AG04450 (cell line): ENCODE measurements around the gene CDX1. TPM values are rescaled to one million over a fixed set of nuclear protein-coding genes. Genes with fewer than 3 reads are reported as not detected.

Experiments
- CTCF ChIA-PET: fragments of 300-600, 350-600 bp; formaldehyde crosslinking; extraction: SDS; loops from one replicate; lab custom pipeline; 2022; ENCODE audit warnings: antibody characterized with exemption, inconsistent platforms; lab: Charles Lee
- POLR2A ChIA-PET: fragments of 350-600 bp; formaldehyde crosslinking; extraction: SDS; loops from one replicate; lab custom pipeline; 2021; ENCODE audit warnings: antibody characterized with exemption, inconsistent platforms; lab: Yijun Ruan, JAX
- DNase-seq: peaks from one replicate; pipeline ENCODE4 v3.0.0-alpha.2; 2011; ENCODE audit warnings: low read depth, low spot score
- H3K27ac ChIP-seq: one replicate; pipeline ENCODE4 v1.5.1; 2012; ENCODE audit warnings: low read depth, low read length, control low read depth
- H3K27me3 ChIP-seq: one replicate; pipeline ENCODE4 v1.6.0; 2012; ENCODE audit warnings: low read length; ENCODE audit not compliant: control insufficient read depth, insufficient read depth
- H3K4me3 ChIP-seq: 2 replicates; pipeline ENCODE4 v1.5.1; 2011; ENCODE audit warnings: mild to moderate bottlenecking, low read depth, low read length, control low read depth
- H3K9me3 ChIP-seq: 2 replicates; pipeline ENCODE4 v1.5.1; 2012; ENCODE audit warnings: low read length; ENCODE audit not compliant: control insufficient read depth, insufficient read depth
- CTCF ChIP-seq: IDR thresholded peaks from 2 replicates; pipeline ENCODE4 v1.5.1; 2011; ENCODE audit warnings: low read depth, low read length, control low read depth, inconsistent platforms
- polyA plus RNA-seq: library from polyadenylated mRNA; depleted of rRNA; stranded (reverse); fragments of >200 nt; gene quantifications from 2 replicates; pipeline ENCODE4 v1.2.3, GENCODE V29; 2011

Gene CDX1
- polyA plus RNA-seq, 1 experiment: 0.30 TPM

- Histone ChIP-seq H3K4me3 (no peak overlapping the region), H3K27ac (no peak overlapping the region), H3K9me3 (no peaks in the 10 kb centered on the region; the same call in 1 of the 2 replicates), H3K27me3 (no peaks in the 10 kb centered on the region)
- no peak for DNase-seq
- ChIA-PET POLR2A (interaction anchor here (0.7 kb wide), 1 partner anchor 91 kb away, joined by 3 read pairs; no protein-coding TSS in a partner anchor), CTCF (no interaction called here)
- no peak for TF ChIP-seq CTCF
Observed at GRCh38 chr5:150125334-150125733, 41.2 kb upstream of the CDX1 start.

- ChIA-PET CTCF (interaction anchor here (0.7 kb wide), 1 partner anchor 226 kb away, joined by 3 read pairs; no protein-coding TSS in a partner anchor), POLR2A (interaction anchor here (1.4 kb wide), 1 partner anchor 9 kb away, joined by 3 read pairs; no protein-coding TSS in a partner anchor)
- TF ChIP-seq CTCF: no peak
Observed at GRCh38 chr5:150126199-150126920, 40.2 kb upstream of the CDX1 start.

GRCh38 chr5:150126921-150127265 is 39.7 kb upstream of the CDX1 start:
- POLR2A ChIA-PET: interaction anchor here (1.4 kb wide), 1 partner anchor 9 kb away, joined by 3 read pairs; no protein-coding TSS in a partner anchor
- CTCF ChIA-PET: no interaction called here
- no peak for DNase-seq
- TF ChIP-seq CTCF: no peak
- Histone ChIP-seq H3K4me3 (no peak overlapping the region), H3K27ac (no peak overlapping the region), H3K27me3 (no peaks in the 10 kb centered on the region), H3K9me3 (no peaks in the 10 kb centered on the region; the same call in 1 of the 2 replicates)

More at GRCh38 chr5:150126199-150126920, 40.2 kb upstream of the CDX1 start:
- no peak for DNase-seq
- Histone ChIP-seq H3K4me3 (no peak overlapping the region), H3K27ac (no peak overlapping the region), H3K9me3 (no peaks in the 10 kb centered on the region; the same call in 1 of the 2 replicates), H3K27me3 (no peaks in the 10 kb centered on the region)

GRCh38 chr5:150129454-150129812 is 37.1 kb upstream of the CDX1 start:
- ChIA-PET CTCF (interaction anchor here (0.6 to 6.2 kb wide), 5 partner anchors 9 to 101 kb away, joined by 3 to 59 read pairs (median 6); no protein-coding TSS in a partner anchor), POLR2A (no interaction called here)
- Histone ChIP-seq H3K9me3 (no peaks in the 10 kb centered on the region), H3K27ac (no peak overlapping the region), H3K27me3 (no peaks in the 10 kb centered on the region), H3K4me3 (no peak overlapping the region)
- TF ChIP-seq CTCF: no peak
- no peak for DNase-seq
